Adrenal gland (tissue), 12 donors: ENCODE measurements around the gene METTL21A. TPM values are rescaled to one million over a fixed set of nuclear protein-coding genes. Genes with fewer than 3 reads are reported as not detected.

Source experiments
- DNase-seq, 7 donors: peaks; one replicate each; pipeline ENCODE4 v3.0.0-alpha.2; 2019 to 2020
- H3K27ac ChIP-seq, 5 donors: fragments of 200-600 bp; sonication (generic) in 4 of 5; 1 replicate in 3 of 5; 2 replicates in 2 of 5; pipeline versions ENCODE4 v1.5.1 to v1.8.0; 2016 to 2020; ENCODE audit warnings: mild to moderate bottlenecking in 1 of 5
- H3K27me3 ChIP-seq: fragments of 200-600 bp; 2 replicates; pipeline ENCODE4 v1.8.0; 2021
- H3K36me3 ChIP-seq, 2 donors: fragments of 200-600 bp; replicated peaks in 1 of 2; 1 replicate in 1 of 2; 2 replicates in 1 of 2; pipeline versions ENCODE4 v1.5.1 to v1.8.0; 2018 to 2022
- H3K4me1 ChIP-seq, 2 donors: fragments of 200-600 bp; replicated peaks in 1 of 2; 1 replicate in 1 of 2; 2 replicates in 1 of 2; pipeline versions ENCODE4 v1.5.1 to v1.8.0; 2018 to 2021
- H3K4me3 ChIP-seq, 4 donors: fragments of 200-600 bp; sonication (generic) in 3 of 4; one replicate each; pipeline ENCODE4 v1.5.1; 2016 to 2018
- H3K9me3 ChIP-seq, 3 donors: fragments of 200-600 bp; sonication (generic) in 1 of 3; replicated peaks in 1 of 3; 1 replicate in 2 of 3; 2 replicates in 1 of 3; pipeline versions ENCODE4 v1.5.1 to v1.8.0; 2016 to 2021
- CTCF ChIP-seq, 6 experiments: fragments of 450-650 bp in 4 of 6; fragments of 200-600 bp in 2 of 6; sonication (generic) in 1 of 6; IDR thresholded peaks; 1 replicate in 5 of 6; 2 replicates in 1 of 6; pipeline versions ENCODE4 v1.5.1 to v1.8.0; 2016 to 2021; ENCODE audit warnings: antibody characterized with exemption in 6 of 6, mild to moderate bottlenecking in 2 of 6, moderate library complexity in 1 of 6
- POLR2A ChIP-seq, 2 donors: fragments of 450-650 bp; IDR thresholded peaks; one replicate each; pipeline ENCODE4 v1.6.1; 2017; ENCODE audit warnings: antibody characterized with exemption in 2 of 2, mild to moderate bottlenecking in 2 of 2, moderate library complexity in 1 of 2
- WGBS, 4 donors: extraction: QIAGEN DNeasy Blood & Tissue Kit in 2 of 4; methylation state at CpG; one replicate each; pipeline versions ENCODE4 v1.1.5 to v1.1.7; 2013 to 2017; 5-methylcytosine and 5-hydroxymethylcytosine counted together
- intact Hi-C, 2 donors: fragments of 100-400 bp; cut with DNase I; formaldehyde crosslinking; loops; one replicate each; pipeline versions ENCODE4 v1.14.1 to v1.15.0; 2022 to 2023
- polyA plus RNA-seq, 3 donors: library from polyadenylated mRNA; stranded (reverse); fragments of 200-250 nt in 2 of 3; fragments of 350-450 nt in 1 of 3; fragmentation: Illumina TruSeq in 1 of 3; extraction: RNeasy Lipid Tissue Mini Kit (QIAGEN cat#74804) in 1 of 3; gene quantifications; one replicate each; pipeline ENCODE4 v1.2.3, GENCODE V29; 2013 to 2014
- total RNA-seq, 9 donors: library from RNA; depleted of rRNA in 4 of 9; stranded (reverse); fragments of >200 nt in 4 of 9; fragments of 120-200 nt in 1 of 9; fragmentation: NEBNext Ultra II Directional in 1 of 9; extraction: Animal tissue kit (Norgen Biotek cat#: 25700) in 1 of 9; gene quantifications; one replicate each; pipeline versions ENCODE4 v1.1.0 to v1.2.4, GENCODE V29; 2013 to 2023
- donor health status: healthy with polysubstance abuse.
- donor health status: Bipolar disorder and iron deficiency.
- donor health status: DM: yes; HTN: yes; CAD: no.
- donor health status: DM: no; HTN: no; CAD: no.
- donor health status: DM: no; HTN: no; CAD: no.
- donor health status: DM: yes; HTN: yes; CAD: no.

METTL21A gene
- total and polyA plus RNA-seq, 12 donors, result 6.9 to 49.7 (median 13.6) TPM

DNA sequence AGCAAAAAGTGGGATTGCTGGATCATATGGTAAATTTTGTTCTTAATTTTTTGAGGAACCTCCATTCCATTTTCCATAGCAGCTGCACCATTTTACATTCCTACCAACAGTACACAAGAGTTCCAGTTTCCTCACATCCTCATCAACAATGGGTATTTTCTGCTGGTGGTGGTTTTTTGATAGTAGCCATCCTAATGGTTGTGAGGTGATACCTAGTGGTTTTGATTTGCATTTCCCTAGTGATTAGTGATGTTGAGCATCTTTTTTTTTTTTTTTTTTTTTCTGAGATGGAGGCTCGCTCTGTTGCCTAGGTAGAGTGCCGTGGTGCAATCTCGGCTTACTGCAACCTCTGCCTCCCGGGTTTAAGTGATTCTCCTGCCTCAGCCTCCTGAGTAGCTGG is 30.5 kb downstream of the METTL21A start:
- intact Hi-C loops, result no loop called here
- Histone ChIP-seq H3K9me3 (no peaks in the 10 kb centered on the region), H3K36me3 (peaks cover 0 to 8% of the 10 kb centered on the region in 2 donors), H3K27ac (no peak overlapping the region), H3K27me3 (no peaks in the 10 kb centered on the region), H3K4me1 (no peaks in the 10 kb centered on the region), H3K4me3 (no peak overlapping the region)
- 95 to 98% (median 96%) methylated on average over 4 of the region's 4 CpGs for WGBS, 4 donors
- TF ChIP-seq POLR2A (IDR thresholded peaks at IDR 0.05) (no peak), CTCF (IDR thresholded peaks at IDR 0.05) (no peak)
- DNase-seq, result no peak

DNA sequence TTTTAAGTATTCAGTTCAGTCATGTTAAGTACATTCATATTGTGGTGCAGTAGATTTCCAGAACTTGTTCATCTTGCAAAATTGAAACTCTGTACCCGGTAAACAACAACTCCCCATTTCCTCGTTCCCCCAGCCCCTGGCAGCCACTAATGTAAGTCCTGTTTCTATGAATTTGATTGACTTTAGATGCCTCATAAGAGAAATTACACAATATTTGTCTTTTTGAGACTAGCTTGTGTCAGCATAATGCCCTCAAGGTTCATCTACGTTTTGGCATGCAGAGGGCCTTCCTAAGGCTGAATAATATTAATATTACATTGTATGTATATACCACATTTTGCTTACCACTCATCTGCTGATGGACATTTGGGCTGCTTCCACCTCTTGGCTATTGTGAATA is 30.9 kb downstream of the METTL21A start:
- 72 to 80% (median 75%) methylated on average over 3 of the region's 3 CpGs for WGBS, 4 donors
- H3K27ac ChIP-seq, result no peak overlapping the region
- intact Hi-C loops, result no loop called here
- no peak for DNase-seq
- H3K9me3 ChIP-seq, result no peaks in the 10 kb centered on the region
- no peak overlapping the region for H3K4me3 ChIP-seq
- peaks cover 0 to 8% of the 10 kb centered on the region in 2 donors for H3K36me3 ChIP-seq
- no peaks in the 10 kb centered on the region for H3K27me3 ChIP-seq
- no peak for TF ChIP-seq POLR2A (IDR thresholded peaks at IDR 0.05)
- H3K4me1 ChIP-seq, result no peaks in the 10 kb centered on the region

DNA sequence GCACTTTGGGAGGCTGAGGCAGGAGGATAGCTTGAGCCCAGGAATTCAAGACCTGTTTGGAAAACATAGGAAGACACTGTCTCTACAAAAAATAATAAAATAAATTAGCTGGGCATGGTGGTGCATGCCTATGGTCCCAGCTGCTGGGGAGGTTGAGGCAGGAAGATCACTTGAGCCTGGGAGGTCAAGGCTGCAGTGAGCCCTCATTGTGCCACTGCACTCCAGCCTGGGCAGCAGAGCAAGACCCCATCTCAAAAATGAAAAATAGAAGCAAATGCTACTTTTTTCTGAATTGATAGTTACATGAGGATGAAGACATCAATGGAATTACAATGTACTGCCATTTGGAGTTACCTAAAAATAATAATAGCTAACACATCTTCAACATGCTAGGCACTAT is 31.9 kb downstream of the METTL21A start:
- Histone ChIP-seq H3K4me1 (no peaks in the 10 kb centered on the region), H3K4me3 (no peak overlapping the region), H3K9me3 (no peaks in the 10 kb centered on the region), H3K27me3 (no peaks in the 10 kb centered on the region), H3K27ac (no peak overlapping the region), H3K36me3 (peaks cover 0 to 8% of the 10 kb centered on the region in 2 donors)
- intact Hi-C loops, result no loop called here
- TF ChIP-seq CTCF (IDR thresholded peaks at IDR 0.05) (no peak), POLR2A (IDR thresholded peaks at IDR 0.05) (no peak)
- no peak for DNase-seq

- intact Hi-C loops, result no loop called here
- TF ChIP-seq POLR2A (IDR thresholded peaks at IDR 0.05) (no peak), CTCF (IDR thresholded peaks at IDR 0.05) (no peak)
- Histone ChIP-seq H3K36me3 (peaks cover 0 to 12% of the 10 kb centered on the region in 2 donors), H3K27ac (no peak overlapping the region), H3K27me3 (no peaks in the 10 kb centered on the region), H3K9me3 (no peaks in the 10 kb centered on the region), H3K4me3 (no peak overlapping the region), H3K4me1 (no peaks in the 10 kb centered on the region)
- DNase-seq, result no peak
Measured at GRCh38 chr2:207589143-207589542, 36.1 kb downstream of the METTL21A start.

GRCh38 chr2:207587305-207587704 is 37.9 kb downstream of the METTL21A start:
- H3K9me3 ChIP-seq, result no peaks in the 10 kb centered on the region
- WGBS, 4 donors, result 97 to 99% (median 97%) methylated on average over 7 of the region's 7 CpGs
- no peak overlapping the region for H3K4me3 ChIP-seq
- H3K36me3 ChIP-seq, result peaks cover 0 to 17% of the 10 kb centered on the region in 2 donors
- no peaks in the 10 kb centered on the region for H3K4me1 ChIP-seq
- no peak for TF ChIP-seq CTCF (IDR thresholded peaks at IDR 0.05)
- DNase-seq, result no peak
- H3K27me3 ChIP-seq, result no peaks in the 10 kb centered on the region
- intact Hi-C loops, result no loop called here
- no peak overlapping the region for H3K27ac ChIP-seq
